ENCODE data around the gene PBRM1. TPM values are rescaled to one million over a fixed set of nuclear protein-coding genes. Genes with fewer than 3 reads are reported as not detected.

PBRM1 gene
- total and polyA plus RNA-seq, 2 of the 13 experiments (the other 11 are each of a cell fraction or from before 2014, with no cell fraction given), result 10.9 to 33.2 TPM

GRCh38 chr3:52534281-52535183 is 151.2 kb downstream of the PBRM1 start (continued):
- no peak for TF ChIP-seq GATAD1 (CRISPR knock-in tag; IDR thresholded peaks at IDR 0.05)
- TF ChIP-seq ZFX (CRISPR knock-in tag; IDR thresholded peaks at IDR 0.05; ENCODE audit: low read depth), result peak; percentile 95
- 0 out of 2 replicates have a peak, but pooled peaks have one; percentile 40 for TF ChIP-seq ZNF224 (CRISPR knock-in tag; IDR thresholded peaks at IDR 0.05)
- TF ChIP-seq ZNF143 (CRISPR knock-in tag; IDR thresholded peaks at IDR 0.05), result no peak
- TF ChIP-seq, protein P1, sequence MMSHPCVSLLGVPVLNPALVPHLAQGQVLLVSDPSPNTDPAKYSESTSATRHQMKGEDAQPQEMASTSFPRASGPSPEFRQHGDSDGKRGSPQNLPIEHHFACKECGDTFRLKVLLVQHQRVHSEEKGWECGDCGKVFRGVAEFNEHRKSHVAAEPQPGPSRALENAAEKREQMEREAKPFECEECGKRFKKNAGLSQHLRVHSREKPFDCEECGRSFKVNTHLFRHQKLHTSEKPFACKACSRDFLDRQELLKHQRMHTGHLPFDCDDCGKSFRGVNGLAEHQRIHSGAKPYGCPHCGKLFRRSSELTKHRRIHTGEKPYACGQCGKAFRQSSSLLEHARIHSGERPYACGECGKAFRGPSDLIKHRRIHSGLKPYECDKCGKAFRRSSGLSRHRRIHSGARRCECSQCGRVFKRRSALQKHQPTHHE (CRISPR knock-in tag; IDR thresholded peaks at IDR 0.05; ENCODE audit: borderline replicate concordance), result no peak
- no peak for TF ChIP-seq SRSF9 (IDR thresholded peaks at IDR 0.05; ENCODE audit: borderline replicate concordance, insufficient read depth, low read depth, low read length, poor library complexity, severe bottlenecking)
- peak; percentile 21; the same call in 1 of the 2 replicates for TF ChIP-seq MXD3 (CRISPR knock-in tag; IDR thresholded peaks at IDR 0.05)
- no peak for TF ChIP-seq ZNF468 (CRISPR knock-in tag; IDR thresholded peaks at IDR 0.05)
- TF ChIP-seq PHB2 (IDR thresholded peaks at IDR 0.05; ENCODE audit: partially characterized antibody), result no peak
- TF ChIP-seq ZNF713 (CRISPR knock-in tag; IDR thresholded peaks at IDR 0.05), result no peak
- TF ChIP-seq NFYC (CRISPR knock-in tag; IDR thresholded peaks at IDR 0.05), result peak; percentile 10; the same call in 1 of the 2 replicates
- TF ChIP-seq AGO1 (IDR thresholded peaks at IDR 0.05; ENCODE audit: low read depth, low read length, poor library complexity, severe bottlenecking), result no peak
- TF ChIP-seq ZNF879 (CRISPR knock-in tag; IDR thresholded peaks at IDR 0.05), result no peak
- TF ChIP-seq ZNF703 (CRISPR knock-in tag; IDR thresholded peaks at IDR 0.05; ENCODE audit: borderline replicate concordance), result no peak
- 0 out of 2 replicates have a peak, but pooled peaks have one; percentile 26 for TF ChIP-seq KAT7 (CRISPR knock-in tag; IDR thresholded peaks at IDR 0.05; ENCODE audit: borderline replicate concordance)
- no peak for TF ChIP-seq HMGXB3 (CRISPR knock-in tag; IDR thresholded peaks at IDR 0.05; ENCODE audit: borderline replicate concordance)
- TF ChIP-seq ZGPAT (CRISPR knock-in tag; IDR thresholded peaks at IDR 0.05), result peak; percentile 17; the same call in 1 of the 2 replicates
- TF ChIP-seq, protein P2, sequence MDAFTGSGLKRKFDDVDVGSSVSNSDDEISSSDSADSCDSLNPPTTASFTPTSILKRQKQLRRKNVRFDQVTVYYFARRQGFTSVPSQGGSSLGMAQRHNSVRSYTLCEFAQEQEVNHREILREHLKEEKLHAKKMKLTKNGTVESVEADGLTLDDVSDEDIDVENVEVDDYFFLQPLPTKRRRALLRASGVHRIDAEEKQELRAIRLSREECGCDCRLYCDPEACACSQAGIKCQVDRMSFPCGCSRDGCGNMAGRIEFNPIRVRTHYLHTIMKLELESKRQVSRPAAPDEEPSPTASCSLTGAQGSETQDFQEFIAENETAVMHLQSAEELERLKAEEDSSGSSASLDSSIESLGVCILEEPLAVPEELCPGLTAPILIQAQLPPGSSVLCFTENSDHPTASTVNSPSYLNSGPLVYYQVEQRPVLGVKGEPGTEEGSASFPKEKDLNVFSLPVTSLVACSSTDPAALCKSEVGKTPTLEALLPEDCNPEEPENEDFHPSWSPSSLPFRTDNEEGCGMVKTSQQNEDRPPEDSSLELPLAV (CRISPR knock-in tag; conservative IDR thresholded peaks at IDR 0.05; ENCODE audit: low read depth), result no peak
- TF ChIP-seq GABPB1 (CRISPR knock-in tag; IDR thresholded peaks at IDR 0.05), result peak; percentile 41
